HG03135 (cell line): ENCODE results near the gene ABCC11.

Experiments
- ATAC-seq: cut with Tn5 transposase; IDR thresholded peaks from one replicate; pipeline ENCODE4 v1.9.1; 2021; ENCODE audit warnings: mild to moderate bottlenecking, moderate library complexity; ENCODE audit not compliant: unreplicated experiment

The ABCC11 gene

DNA sequence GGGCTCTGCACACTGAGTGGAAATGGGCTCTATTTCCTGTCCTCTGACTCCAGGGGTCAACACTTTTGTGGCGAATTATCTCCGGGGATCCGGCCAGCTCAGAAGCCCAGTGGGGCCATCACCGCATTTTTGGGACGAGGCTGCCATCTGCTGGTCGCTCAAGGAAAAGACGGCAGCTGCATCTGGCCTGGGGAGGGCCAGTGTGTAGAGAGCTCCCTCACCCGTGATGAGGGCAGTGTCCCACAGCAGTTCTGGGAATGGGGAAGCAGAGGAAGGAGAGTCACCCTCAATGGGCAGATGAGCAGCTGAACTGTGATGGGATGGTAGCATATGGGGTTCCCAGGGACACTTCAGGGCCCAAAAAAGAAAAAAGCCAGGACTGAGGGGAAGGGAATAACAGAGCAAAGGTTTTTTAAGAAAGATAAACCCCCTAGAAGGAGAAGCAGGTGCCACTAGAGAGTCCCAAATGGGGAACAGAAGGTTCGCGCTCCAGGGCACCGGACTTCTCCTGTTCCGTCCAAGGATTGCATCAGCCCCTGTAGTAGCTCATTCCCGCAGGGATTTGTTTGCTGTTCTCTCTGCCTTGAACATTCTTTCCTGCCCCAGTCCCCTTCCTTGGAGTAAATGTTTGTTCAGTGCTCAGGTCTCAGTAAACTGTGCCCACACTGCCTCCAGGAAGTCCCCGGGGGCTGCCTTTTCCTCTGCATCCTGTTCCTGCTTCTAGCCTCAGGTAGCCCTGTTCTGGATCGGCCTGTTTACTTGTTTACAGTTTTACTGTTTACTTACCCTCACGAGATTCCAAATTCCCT is 82.2 kb downstream of the ABCC11 start:
- peak; percentile 91 for ATAC-seq

- no peak for ATAC-seq
These were observed 84.4 kb downstream of the ABCC11 start for GRCh38 chr16:48162839-48163410.

DNA sequence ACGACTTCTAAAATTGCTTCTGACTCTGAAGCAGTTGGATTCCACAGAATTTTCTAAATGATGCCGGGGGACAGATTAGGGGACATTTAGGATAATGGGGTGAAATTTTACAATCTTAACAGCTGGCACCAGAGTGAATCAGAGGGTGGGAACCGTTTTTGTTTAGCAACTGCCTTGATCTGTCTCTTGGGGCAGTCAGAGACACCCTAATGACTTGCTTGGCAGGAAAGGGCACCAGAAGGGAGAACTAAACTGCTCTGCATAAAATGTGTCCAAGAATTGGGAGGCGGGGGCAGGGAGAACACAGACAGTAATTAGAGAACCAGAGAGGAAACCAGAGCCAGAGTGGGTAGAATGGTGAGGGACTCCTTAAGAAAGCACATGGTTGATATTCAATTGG is 85.4 kb downstream of the ABCC11 start:
- no peak for ATAC-seq

- ATAC-seq, result no peak
These were observed 86.8 kb downstream of the ABCC11 start for GRCh38 chr16:48160575-48160974.

DNA sequence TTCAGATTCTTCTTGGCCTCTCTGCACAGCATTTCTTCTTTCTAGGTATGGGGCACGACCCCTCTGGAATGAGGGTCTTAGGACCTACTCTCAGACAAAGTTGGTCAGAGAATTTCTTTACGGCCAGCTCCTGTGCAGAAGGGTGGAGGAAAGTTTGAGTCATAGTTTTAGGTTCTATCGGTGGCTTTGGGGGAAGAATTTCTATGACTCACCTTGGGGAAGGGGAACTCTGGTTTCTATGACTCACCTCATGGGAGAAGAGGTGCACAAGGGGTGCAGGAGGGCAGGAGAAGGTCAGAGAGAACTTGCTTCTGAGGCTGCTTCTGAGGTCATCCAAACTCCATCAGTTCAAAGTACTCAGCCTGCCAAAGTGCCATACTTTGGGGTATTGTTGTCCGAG is 89.0 kb downstream of the ABCC11 start:
- peak; percentile 64 for ATAC-seq

GRCh38 chr16:48157794-48158193 is 89.5 kb downstream of the ABCC11 start:
- ATAC-seq, result no peak

DNA sequence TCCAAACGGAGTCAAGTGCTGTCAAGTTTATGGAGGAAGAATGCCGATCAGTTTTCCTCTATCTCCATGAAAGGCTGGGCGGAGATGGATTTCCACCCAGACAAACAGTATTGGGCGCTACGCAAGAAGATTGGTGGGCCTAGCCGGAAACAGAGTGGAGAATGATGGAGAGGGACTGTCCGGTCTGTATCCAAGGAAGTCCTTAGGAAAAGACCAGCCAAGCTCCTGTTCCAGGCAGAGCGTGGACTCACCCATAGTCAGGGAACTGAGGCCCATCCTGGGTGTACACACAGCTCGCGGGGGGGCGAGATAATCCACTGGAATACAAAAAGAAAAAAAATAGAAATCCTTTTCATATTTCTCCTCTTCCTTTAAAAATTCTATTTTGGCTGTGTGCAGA is 90.0 kb downstream of the ABCC11 start:
- no peak for ATAC-seq

GRCh38 chr16:48156790-48157209 is 90.5 kb downstream of the ABCC11 start:
- no peak for ATAC-seq

- ATAC-seq, result no peak
These were observed 91.2 kb downstream of the ABCC11 start, which contains the start of gene ABCC12 for GRCh38 chr16:48155926-48156789. TSS of gene ABCC12 (minus strand) at chr16:48155993. CDS start at chr16:48146424, 9,569 bp downstream.

GRCh38 chr16:48153774-48154173 is 93.6 kb downstream of the ABCC11 start:
- ATAC-seq, result no peak

DNA sequence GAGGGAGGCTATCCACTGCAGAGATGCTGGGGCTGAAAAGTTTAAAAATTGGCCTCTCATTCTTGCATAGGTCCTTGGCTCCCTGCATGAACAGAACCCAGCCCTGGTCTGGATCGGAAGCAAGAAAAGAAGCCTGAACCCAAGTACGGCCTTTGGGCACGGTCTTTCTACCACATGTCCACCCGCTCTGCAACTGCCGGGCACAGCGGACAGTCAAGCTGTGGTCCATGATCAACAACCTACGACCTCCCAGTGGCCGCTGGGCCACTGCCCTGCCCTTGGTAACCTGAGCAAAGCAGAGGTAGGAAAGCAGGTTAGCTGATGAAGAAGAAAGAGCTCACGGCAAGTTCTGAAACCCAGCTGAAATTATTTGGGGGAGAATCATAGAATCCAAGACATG is 95.1 kb downstream of the ABCC11 start:
- no peak for ATAC-seq

DNA sequence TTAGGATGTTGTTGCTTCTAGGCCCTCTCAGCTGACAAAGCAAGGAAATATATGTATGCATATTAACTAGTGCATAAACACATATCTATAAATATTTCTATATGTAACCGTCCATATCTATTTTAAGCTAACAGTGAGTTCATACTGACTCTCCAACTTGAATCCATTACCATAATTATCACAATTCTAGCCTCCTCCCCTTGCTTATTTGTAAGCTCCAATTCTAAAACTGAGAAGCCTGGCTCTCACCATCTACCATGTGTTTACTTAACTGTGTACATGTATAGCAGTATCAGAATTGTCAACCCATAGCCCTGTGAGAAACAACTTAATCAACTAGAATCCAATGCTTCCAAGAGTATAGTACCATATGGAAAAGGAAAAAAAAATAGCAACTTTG is 96.6 kb downstream of the ABCC11 start:
- ATAC-seq, result no peak

DNA sequence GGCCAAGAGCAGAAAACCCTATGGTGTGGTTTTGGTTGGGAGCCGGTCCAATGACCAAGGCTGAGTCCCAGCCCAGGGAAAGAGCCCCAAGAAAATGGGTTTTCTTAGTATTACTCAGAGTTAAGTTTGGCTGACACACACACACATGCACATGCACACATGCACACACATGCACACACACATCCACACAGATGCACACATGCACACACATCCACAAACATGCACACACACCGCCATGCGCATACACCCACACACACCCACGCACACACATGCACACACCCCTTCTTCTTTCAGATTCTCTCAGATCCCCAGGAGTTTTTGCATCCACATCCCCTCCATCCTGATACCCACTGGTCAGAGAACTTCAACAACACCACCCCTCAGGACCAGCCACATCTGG is 100.6 kb downstream of the ABCC11 start:
- ATAC-seq, result no peak

- no peak for ATAC-seq
These were observed 101.2 kb downstream of the ABCC11 start for GRCh38 chr16:48146131-48146530.

GRCh38 chr16:48143812-48144368 is 103.4 kb downstream of the ABCC11 start:
- ATAC-seq, result no peak

GRCh38 chr16:48140821-48141220 is 106.5 kb downstream of the ABCC11 start:
- no peak for ATAC-seq

DNA sequence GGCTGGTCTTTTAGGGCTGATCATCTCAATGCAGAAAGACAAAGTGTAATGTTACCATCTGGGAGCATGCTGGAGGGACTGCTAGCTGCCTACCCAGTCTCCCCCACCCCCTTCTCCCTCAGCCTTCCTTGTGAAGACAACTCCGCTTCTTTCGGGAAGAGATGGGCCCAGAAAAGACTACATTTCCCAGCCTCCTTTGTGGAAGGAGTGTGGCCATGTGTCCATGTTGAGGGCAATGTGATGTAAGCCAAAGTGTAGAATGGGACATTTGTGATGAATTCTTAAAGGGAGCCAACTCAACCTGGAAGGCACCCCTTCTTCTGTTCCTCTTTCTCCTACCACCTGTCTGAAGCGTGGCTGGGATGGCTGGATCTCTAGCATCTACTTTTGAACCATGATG is 107.8 kb downstream of the ABCC11 start:
- no peak for ATAC-seq

- ATAC-seq, result no peak
These were observed 108.8 kb downstream of the ABCC11 start for GRCh38 chr16:48138543-48138942.

GRCh38 chr16:48137822-48138221 is 109.5 kb downstream of the ABCC11 start:
- no peak for ATAC-seq

GRCh38 chr16:48136547-48137360 is 110.6 kb downstream of the ABCC11 start:
- no peak for ATAC-seq
